ENCODE data around the gene SETD3. TPM values are rescaled to one million over a fixed set of nuclear protein-coding genes. Genes with fewer than 3 reads are reported as not detected.

The SETD3 gene
- total and polyA plus RNA-seq, 8 donors, result 14.0 to 32.7 (median 28.1) TPM

GRCh38 chr14:99476864-99477263, 3.8 kb downstream of the SETD3 start:
- DNase-seq, result no peak
- intact Hi-C loops (cut with DNase I), result no loop called here
- WGBS, 2 donors, result 26 to 31% methylated on average over 1 of the region's 1 CpG
- H3K36me3 ChIP-seq, result no peaks in the 10 kb centered on the region
- H3K4me3 ChIP-seq, result no peak overlapping the region
- no peak for ATAC-seq
- TF ChIP-seq, protein P1, sequence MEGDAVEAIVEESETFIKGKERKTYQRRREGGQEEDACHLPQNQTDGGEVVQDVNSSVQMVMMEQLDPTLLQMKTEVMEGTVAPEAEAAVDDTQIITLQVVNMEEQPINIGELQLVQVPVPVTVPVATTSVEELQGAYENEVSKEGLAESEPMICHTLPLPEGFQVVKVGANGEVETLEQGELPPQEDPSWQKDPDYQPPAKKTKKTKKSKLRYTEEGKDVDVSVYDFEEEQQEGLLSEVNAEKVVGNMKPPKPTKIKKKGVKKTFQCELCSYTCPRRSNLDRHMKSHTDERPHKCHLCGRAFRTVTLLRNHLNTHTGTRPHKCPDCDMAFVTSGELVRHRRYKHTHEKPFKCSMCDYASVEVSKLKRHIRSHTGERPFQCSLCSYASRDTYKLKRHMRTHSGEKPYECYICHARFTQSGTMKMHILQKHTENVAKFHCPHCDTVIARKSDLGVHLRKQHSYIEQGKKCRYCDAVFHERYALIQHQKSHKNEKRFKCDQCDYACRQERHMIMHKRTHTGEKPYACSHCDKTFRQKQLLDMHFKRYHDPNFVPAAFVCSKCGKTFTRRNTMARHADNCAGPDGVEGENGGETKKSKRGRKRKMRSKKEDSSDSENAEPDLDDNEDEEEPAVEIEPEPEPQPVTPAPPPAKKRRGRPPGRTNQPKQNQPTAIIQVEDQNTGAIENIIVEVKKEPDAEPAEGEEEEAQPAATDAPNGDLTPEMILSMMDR (IDR thresholded peaks at IDR 0.05), result no peak
- no peak overlapping the region for H3K27ac ChIP-seq
- H3K4me1 ChIP-seq, result peaks cover 13 to 36% (median 25%) of the 10 kb centered on the region in 3 donors
- H3K27me3 ChIP-seq, result no peaks in the 10 kb centered on the region
- FAIRE-seq, result no peak
- H3K9me3 ChIP-seq, result no peaks in the 10 kb centered on the region

- FAIRE-seq, result no peak
Observed at GRCh38 chr14:99475660-99476059, 5.0 kb downstream of the SETD3 start.

DNA sequence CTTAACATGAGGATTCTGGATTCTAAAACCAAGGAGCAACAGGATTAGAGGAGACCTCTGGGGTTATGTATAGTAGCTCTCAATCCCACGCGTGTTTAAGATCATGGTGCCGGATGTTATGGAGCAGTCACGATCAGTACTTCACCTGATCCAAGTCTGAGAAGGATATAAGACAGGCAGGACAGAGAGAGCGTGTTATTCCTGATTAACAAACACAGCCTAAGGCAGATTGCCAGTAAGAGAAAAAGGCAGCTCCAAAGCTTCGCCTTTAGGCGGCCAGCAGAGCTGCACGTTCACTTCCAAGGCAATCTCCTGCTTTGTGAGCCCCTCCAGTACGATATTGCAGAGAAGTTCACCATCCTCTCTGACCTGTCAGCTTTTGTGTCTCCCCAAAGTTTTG, 5.5 kb downstream of the SETD3 start:
- ATAC-seq (peak; percentile 30 to 51 (median 44)), DNase-seq (no peak), FAIRE-seq (no peak)
- TF ChIP-seq, protein P1 (IDR thresholded peaks at IDR 0.05), result no peak
- Histone ChIP-seq H3K27me3 (no peaks in the 10 kb centered on the region), H3K4me3 (no peak overlapping the region), H3K36me3 (no peaks in the 10 kb centered on the region), H3K27ac (no peak overlapping the region), H3K4me1 (peaks cover 13 to 36% (median 25%) of the 10 kb centered on the region in 3 donors), H3K9me3 (no peaks in the 10 kb centered on the region)
- WGBS, 2 donors, result 13 to 18% methylated on average over 9 of the region's 9 CpGs
- intact Hi-C loops (cut with DNase I), result no loop called here

More at GRCh38 chr14:99475660-99476059, 5.0 kb downstream of the SETD3 start:
- ATAC-seq (no peak), DNase-seq (no peak)
- Histone ChIP-seq H3K27ac (no peak overlapping the region), H3K27me3 (no peaks in the 10 kb centered on the region), H3K4me1 (peaks cover 13 to 36% (median 25%) of the 10 kb centered on the region in 3 donors), H3K4me3 (no peak overlapping the region), H3K9me3 (no peaks in the 10 kb centered on the region), H3K36me3 (no peaks in the 10 kb centered on the region)
- 63 to 75% methylated on average over 2 of the region's 2 CpGs for WGBS, 2 donors
- TF ChIP-seq, protein P1 (IDR thresholded peaks at IDR 0.05), result no peak
- intact Hi-C loops (cut with DNase I), result no loop called here

DNA sequence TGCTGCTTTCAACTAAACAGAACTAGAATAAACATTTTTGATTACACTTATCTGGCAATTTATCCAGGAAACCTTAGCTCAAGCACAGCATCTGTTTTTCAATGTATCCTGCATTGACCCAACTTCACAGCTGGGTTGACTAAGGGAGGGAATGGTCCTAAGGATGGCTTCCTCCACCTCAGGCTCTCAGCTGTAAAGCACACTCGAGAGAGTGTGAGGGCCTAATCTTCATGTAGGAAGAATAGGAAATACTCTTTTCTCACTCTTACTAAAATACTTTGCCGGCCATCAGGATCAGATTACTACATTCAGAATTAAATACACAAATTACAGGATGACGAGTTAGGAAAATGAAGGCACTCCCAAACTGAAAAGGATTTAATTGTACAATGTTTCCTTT, 7.2 kb downstream of the SETD3 start:
- no peaks in the 10 kb centered on the region for H3K27me3 ChIP-seq
- intact Hi-C loops (cut with DNase I), result no loop called here
- no peak for DNase-seq
- WGBS, 2 donors, result 83 to 91% methylated on average over 3 of the region's 3 CpGs
- H3K27ac ChIP-seq, result no peak overlapping the region
- H3K36me3 ChIP-seq, result no peaks in the 10 kb centered on the region
- H3K4me1 ChIP-seq, result peaks cover 1 to 24% (median 15%) of the 10 kb centered on the region in 3 donors
- no peaks in the 10 kb centered on the region for H3K9me3 ChIP-seq
- no peak for FAIRE-seq
- TF ChIP-seq, protein P1 (IDR thresholded peaks at IDR 0.05), result no peak
- no peak overlapping the region for H3K4me3 ChIP-seq
- ATAC-seq, result no peak

DNA sequence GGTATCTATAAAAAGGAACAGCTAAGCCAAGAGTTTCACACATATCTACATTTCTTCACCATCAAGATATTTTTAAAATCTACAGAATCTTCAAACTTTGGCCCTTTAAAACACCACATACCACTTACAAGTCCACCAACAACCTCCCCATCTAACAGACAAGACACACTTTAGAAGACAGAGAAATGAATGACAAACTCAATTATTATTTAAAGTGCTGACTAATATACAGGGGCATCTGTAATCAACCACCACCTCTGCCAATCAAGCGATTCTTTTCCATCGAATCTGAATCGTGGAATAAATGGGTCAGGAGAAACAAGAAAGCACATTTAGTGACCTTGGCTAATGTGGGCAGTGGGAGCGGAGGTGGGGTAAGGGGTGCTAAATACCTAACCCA, 7.7 kb downstream of the SETD3 start:
- no peak for ATAC-seq
- no peaks in the 10 kb centered on the region for H3K9me3 ChIP-seq
- no peaks in the 10 kb centered on the region for H3K36me3 ChIP-seq
- no peak overlapping the region for H3K4me3 ChIP-seq
- H3K4me1 ChIP-seq, result peaks cover 0 to 20% (median 11%) of the 10 kb centered on the region in 3 donors
- FAIRE-seq, result no peak
- intact Hi-C loops (cut with DNase I), result no loop called here
- TF ChIP-seq, protein P1 (IDR thresholded peaks at IDR 0.05), result no peak
- H3K27me3 ChIP-seq, result no peaks in the 10 kb centered on the region
- 55 to 58% methylated on average over 4 of the region's 4 CpGs for WGBS, 2 donors
- DNase-seq, result no peak
- H3K27ac ChIP-seq, result no peak overlapping the region
